GM18951 (cell line): ENCODE measurements around the gene TPCN1.

Experiments used
- POLR2A ChIP-seq: IDR thresholded peaks from 4 replicates; pipeline ENCODE4 v1.6.1; 2011; ENCODE audit warnings: mild to moderate bottlenecking; ENCODE audit not compliant: insufficient read length, insufficient read depth; ENCODE audit errors: extremely low read depth
- in situ Hi-C: fragments of 300-500 bp; cut with MboI; formaldehyde crosslinking; loops from one replicate; pipeline ENCODE4 v1.12.0; 2022; ENCODE audit warnings: low sequenced_read_pairs, mixed read lengths, inconsistent platforms; ENCODE audit not compliant: unreplicated experiment

Gene TPCN1

DNA sequence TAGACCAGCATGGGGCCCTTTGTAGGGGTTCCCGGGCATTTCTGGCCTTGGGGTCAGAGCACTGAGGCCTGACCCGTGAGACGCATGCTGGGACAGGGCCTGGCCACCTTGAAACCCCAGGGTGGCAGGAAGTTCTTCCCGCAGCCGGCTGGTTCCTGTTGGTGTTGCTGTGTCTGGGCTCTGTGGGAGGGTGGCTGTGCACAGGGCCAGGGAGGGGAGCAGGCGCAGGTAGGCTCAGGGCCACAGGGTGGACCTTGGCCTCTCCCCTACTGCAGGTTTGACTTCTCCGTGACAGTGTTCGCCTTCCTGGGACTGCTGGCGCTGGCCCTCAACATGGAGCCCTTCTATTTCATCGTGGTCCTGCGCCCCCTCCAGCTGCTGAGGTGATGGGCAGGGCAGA is 65.4 kb downstream of the TPCN1 start:
- in situ Hi-C loops: no loop called here

DNA sequence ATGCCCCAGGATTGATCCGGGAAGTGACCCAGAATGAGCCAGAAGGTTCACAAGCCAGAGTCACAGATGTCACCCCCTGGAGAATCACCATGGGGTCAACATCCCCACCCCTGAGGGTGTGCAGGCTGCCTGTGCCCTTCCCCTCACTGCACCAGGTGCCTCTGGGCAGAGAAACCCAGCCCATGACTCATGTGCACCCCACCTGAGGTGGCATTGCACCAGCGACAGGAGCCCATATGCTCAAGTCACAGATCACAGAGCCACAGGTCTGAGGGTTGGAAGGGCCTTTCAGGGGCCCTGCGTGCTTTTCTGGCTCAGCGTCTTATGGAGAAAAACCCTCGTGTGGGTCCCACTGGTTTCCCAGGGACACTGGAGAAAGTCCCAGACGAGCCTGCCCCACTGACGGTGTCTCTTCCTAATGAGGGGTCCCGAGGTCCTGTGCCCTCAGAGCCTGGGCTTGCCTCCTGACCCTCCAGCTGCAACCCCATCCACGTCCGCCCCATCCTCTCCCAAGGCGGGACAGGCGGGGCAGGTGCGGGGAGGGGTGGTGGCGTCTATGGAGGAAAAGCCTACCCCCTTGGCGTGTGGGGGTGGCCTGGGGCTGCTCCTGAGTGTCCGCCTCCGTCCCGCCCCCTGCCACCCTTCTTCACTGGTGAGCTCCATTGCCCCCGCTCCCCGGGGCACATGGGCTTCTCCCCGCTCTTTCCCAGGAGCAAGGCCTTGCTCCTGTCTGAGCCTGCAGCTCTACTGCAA is 66.1 kb downstream of the TPCN1 start:
- in situ Hi-C loops: no loop called here
- TF ChIP-seq POLR2A: no peak

More for the DNA sequence above, 65.4 kb downstream of the TPCN1 start:
- no peak for TF ChIP-seq POLR2A

DNA sequence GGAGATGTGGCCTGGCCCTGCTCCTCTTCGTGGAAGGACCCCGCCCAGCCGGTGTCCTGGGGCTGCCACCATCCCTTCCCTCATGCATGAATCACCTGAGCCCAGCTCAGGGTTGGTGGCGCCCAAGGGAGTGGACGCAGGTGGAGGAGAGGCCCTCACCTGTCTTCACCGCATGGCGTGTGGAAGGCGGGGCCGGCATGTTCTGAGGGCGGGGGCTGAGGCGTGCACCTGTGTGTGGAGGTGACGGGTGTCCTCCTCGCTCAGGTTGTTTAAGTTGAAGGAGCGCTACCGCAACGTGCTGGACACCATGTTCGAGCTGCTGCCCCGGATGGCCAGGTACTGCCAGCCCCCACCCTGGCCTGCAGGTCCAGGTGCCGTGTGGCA is 66.6 kb downstream of the TPCN1 start:
- in situ Hi-C loops: no loop called here
- no peak for TF ChIP-seq POLR2A

GRCh38 chr12:113289361-113289760 is 68.1 kb downstream of the TPCN1 start:
- in situ Hi-C loops: no loop called here

GRCh38 chr12:113290506-113290905 is 69.2 kb downstream of the TPCN1 start:
- in situ Hi-C loops: no loop called here
- no peak for TF ChIP-seq POLR2A

More at GRCh38 chr12:113289361-113289760, 68.1 kb downstream of the TPCN1 start:
- TF ChIP-seq POLR2A: no peak

DNA sequence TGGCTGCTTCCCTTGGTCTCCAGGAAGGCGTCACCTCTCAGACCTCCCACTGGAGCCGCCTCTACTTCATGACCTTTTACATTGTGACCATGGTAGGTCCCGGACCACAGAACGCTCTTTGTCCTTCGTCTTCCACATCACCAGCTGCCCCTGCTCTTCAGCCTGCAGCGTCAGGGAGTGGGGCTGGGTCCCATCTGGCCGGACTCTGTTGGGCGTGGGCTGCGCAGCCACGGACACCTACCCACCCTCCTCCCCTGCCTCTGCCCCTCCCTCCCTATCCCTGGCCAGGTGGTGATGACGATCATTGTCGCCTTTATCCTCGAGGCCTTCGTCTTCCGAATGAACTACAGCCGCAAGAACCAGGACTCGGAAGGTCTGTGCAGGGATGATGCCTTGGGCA is 70.3 kb downstream of the TPCN1 start:
- TF ChIP-seq POLR2A: no peak
- in situ Hi-C loops: no loop called here

DNA sequence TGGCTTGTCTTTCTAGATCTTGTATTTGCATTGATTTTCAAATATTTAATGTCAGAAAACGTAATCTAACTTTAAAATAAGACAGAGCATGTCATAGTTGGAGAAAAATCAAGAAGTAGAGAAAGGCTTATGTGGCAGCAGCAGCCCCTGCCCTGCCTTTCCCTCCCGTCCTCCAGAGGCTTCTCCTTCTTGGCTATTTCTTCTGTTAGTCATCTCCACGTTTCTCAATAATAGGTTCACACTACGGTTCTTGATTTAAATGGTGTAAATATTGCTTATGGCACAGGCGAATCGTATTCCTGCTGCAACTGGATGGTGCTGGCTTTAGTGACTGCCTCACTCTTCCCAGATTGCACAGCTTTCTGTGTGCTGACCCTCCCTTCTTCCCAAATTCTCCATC is 70.8 kb downstream of the TPCN1 start:
- in situ Hi-C loops: no loop called here
- TF ChIP-seq POLR2A: no peak

- TF ChIP-seq POLR2A: no peak
- in situ Hi-C loops: no loop called here
Observed at GRCh38 chr12:113292547-113292946, 71.3 kb downstream of the TPCN1 start.

- in situ Hi-C loops: no loop called here
- TF ChIP-seq POLR2A: no peak
Observed at GRCh38 chr12:113293100-113293499, 71.8 kb downstream of the TPCN1 start.

- in situ Hi-C loops: no loop called here
- no peak for TF ChIP-seq POLR2A
Observed at GRCh38 chr12:113295886-113296556, 74.8 kb downstream of the TPCN1 start.

- in situ Hi-C loops: no loop called here
- TF ChIP-seq POLR2A: no peak
Observed at GRCh38 chr12:113296557-113297213, 75.4 kb downstream of the TPCN1 start.

DNA sequence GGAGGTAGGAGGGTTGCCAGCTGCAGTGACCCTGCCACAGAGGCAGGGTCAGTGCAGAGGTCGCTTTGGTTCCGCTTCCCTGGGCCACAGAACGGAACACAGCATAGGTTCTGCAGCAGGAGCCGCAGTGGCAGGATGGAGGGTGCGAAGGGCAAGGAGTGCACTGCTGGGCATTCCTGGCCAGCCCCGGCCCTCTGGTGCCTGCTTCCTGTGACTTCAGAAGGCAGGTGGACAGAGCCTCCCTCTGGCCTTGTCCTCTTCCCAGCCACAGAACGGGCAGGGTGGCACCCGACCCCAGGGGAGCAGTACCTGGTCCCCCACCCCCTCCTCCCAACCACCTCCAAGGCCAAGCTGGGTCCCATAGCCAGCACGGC is 75.9 kb downstream of the TPCN1 start:
- in situ Hi-C loops: no loop called here
- no peak for TF ChIP-seq POLR2A

DNA sequence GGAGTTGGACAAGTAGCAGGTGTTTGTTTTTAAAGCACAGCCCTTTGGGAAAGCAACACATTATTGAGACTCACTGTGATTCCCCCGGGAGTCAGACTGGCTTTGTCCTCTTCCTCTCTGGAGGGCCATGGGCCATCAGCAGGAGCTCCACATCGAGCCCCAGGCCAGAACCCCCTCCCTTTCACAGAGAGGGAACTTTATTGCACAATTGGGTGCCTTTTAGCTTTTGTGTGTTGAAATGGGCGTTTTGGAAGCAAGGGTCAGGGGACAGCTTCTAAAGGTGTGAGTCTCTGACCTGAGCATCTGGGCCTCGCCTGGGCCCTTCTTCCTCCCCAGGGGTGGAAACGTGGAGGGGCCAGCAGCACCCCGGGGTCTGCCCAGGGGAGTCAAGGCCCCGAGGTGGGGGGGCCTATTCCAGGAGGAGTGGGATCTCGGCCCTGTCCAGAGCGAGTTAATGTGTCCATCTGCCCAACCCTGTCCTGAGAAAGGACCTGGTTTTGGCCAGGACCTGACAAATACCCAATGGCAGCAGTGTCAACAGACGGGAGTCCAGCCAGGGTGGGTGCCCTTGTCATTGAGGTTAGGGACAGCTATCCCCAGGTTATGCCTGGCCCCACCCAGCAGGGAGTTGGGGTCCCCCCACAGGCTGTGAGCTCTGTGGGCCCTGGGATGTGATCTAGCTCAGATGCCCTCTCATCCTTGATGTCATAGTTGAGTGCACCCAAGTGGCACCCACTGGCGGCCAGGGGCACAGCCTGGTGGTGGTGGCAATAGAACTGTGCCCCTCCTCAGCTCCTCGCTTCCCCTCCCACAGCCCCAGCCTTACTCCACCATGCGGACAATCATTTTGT is 76.6 kb downstream of the TPCN1 start:
- peak; percentile 11 for TF ChIP-seq POLR2A
- in situ Hi-C loops: no loop called here
